T-helper 22 cell (primary cell): Measurements from ENCODE around the gene RPL36A.

ENCODE experiments used
- DNase-seq: peaks from one replicate; pipeline ENCODE4 v3.0.0-alpha.2; 2020; ENCODE audit warnings: low read depth

RPL36A gene

DNA sequence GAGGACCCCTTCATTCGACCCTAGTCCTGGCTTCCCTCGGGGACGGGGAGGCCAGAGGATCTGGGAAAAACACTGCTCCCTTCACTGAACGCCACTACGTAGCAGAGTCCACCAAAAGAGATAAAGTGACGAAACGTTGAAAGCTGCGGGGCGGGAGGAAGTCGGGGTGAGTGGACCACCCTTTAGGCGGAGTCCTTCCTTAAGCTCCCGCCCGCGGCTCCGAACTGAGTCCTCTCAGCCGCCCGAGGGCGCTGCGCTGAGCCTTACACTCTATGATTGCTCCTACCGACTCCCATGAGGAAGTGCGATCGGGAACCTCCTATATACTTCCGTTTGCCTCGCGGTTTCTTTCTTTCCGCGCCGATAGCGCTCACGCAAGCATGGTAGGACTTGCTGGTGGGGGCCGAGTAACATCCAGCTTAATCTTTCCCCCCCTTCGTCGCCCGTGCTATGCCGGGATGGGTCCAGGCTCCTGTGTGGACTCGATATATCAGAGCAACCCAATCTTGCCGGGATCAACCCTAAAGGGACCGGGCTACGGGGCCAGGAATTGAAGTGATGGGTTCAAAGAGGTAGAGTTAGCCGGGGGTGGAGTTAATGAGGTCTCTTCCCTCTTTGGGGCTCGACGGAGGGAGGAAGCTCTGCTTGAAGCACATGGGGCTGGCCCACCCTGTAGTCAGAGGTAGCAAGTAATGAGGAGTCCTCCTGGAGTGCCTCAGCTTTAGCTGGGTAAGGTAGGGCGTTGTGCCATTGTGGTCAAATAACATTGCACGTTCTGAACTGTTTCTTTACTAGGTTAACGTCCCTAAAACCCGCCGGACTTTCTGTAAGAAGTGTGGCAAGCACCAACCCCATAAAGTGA, at the start of gene RPL36A:
Gene RPL36A (plus strand): TSS at position 348 of the 862 bp plus-strand sequence. CDS start 33 bp downstream, at position 381.
- DNase-seq, result peak; percentile 66

DNA sequence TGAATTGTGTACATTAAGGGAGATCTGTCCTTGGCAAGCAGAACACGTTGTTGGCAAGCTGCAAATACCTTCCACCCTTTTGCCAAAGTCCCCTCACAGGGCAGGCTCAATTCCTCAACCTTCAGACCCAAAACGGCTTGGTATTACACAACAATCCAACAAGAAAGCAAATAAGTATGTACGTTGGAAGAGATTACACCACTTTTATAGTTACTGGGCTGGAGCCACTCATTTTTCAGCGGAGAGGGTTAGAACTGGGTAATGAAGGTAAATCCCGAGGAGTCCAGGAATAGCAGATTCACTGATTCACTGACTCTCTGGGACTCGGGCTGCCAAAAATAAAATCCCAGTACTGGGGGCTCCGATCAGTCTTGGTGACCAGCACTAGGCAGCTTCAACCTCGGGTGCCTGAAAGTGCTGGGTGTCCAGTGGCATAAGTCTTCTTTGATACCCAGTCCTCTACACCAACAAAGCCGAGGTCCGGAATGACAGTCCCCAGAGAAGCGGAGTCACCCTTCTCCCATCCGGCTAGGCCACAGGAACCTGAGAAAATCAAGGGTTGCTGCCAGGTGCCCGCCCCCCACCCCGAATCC, 42.9 kb upstream of the RPL36A start:
- no peak for DNase-seq

DNA sequence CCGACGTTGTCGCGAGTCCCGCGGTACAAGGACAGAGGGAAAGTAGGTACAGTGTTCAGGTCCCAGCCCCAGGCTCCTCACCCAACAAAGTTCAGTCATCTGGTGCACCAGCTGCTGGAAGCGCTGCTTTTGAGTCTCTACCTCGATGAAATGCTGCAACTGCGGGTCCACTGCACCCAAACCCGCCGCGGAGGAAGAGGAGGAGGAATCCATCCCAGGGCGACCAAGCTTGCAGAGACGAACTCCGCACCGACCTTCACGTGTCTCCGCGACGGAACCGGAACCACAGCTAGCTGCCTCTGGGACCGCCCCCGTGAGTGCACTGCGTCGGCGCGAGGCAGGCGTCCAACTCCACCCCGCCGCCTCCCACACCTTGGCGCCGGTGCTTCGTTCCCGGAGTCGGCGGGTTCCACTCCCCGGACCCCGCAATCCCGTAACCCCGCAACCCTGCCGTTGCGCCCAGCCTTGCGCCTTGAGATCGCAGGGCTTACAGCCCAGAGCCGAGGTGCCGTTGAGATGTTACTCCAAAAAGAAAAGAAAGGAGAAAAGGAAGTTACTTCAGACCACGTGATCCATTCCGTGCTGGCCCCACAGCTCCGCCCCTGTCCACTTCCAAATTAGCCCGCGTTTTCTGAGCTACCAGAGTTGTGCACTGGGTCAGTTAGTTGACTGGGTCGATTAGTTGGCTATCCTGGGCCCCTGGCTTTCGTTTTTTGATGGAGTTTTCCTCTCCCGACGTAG, 42.2 kb upstream of the RPL36A start, which contains the start of gene TIMM8A:
Gene TIMM8A (minus strand): TSS at position 291 of the 741 bp plus-strand sequence. CDS start 78 bp downstream, at position 213.
- peak; percentile 60 for DNase-seq

DNA sequence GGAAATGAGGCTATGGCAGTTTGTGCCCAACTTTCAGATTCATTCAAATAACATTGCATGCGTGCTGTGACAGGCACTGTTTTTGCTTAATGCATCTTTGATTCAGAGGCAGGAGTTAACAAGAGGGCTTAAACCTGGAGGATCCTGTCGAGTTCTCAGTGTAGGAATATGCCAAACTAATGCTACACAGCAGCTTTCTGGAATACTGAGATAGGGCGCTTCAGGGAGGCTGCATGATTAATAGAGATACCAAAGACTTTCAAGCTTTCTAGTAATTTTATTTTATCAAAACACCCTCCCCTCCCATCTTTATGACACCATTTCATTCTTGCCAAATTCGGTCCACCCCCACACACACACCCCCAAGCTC, 41.6 kb upstream of the RPL36A start:
- DNase-seq, result no peak

DNA sequence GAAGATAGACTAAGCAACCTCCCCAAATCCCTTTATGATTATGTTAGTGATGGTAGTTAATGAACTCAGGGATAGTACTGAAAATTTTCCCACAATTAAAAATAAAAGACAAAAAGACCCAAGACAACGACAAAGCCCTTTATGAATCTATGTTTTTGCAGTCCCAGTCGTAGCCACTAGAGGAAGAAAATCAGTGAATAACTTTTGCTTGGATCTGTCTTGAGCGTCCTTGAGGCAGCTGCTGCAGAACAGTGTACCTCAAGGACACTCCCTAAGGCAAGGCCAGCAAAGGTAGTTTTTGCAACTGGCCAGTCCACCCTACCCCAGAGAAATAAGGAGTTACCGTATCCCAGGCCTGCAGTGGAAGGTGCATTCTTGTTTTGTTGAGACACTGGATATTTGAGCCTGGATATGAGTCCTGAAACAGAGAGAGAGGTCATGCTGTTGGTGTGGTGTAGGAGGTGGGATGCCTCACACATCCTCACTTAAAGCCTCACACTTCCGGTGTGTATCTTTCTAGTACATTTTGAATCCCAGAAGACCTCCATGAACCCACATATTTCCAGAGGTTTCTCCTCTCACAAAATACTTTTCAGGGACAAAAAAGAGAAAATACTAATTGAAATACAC, 33.5 kb upstream of the RPL36A start:
- no peak for DNase-seq

DNA sequence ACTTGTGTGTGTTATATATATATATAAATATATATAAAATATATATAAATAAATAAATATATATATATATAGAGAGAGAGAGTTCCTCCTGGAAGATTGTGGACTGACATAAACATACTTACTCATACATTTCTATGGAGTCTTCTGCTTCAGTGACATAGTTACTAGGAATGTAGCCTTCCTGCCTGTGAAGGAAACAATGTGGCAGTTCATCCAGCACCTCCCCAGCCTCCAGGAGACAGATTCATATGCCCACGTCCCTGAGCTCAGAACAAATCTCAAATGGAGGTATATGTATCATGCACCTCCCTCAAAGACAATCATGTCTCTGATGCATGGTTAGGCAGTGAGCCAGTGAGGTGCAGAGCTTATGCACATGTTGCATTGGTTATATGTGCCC, 30.8 kb upstream of the RPL36A start:
- DNase-seq, result no peak

DNA sequence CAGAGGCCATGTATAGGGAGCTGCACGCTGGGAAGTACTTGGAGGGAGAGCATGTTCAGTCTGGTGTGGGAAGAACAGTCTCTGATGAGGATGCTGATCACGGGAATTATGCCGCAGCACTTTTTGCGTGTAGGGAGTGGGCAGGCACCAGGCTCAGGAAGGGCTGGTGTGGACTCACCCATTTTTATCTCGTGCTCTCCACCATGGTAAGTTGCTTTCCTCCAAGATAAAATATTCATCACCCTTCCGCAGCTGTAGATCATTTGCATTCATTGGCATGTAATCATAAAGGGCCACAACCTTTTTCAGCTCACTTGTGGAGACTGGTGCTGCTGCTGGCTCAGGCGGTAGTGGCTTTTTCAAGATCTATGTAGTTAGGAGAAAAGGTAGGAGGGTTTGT, 30.4 kb upstream of the RPL36A start:
- no peak for DNase-seq

DNA sequence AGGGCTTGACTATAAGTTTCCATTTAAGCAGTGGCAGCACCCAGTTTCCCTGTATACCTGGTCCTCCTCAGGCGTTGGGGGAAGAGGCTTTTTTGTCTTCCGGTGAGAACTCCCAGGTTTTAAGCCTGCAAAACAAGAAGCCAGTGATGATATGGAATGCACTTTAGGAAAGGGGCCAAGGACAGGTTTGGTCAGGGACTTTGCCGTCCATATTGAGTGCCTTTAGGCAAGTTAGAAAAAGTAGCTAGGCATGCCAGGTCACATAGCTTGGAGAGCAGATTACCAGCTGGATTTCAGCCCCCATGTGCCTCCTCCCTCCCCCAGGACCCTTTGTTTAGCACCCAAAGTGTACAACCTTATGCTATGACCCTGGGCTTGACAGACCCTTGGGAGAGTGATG, 28.7 kb upstream of the RPL36A start:
- DNase-seq, result no peak

DNA sequence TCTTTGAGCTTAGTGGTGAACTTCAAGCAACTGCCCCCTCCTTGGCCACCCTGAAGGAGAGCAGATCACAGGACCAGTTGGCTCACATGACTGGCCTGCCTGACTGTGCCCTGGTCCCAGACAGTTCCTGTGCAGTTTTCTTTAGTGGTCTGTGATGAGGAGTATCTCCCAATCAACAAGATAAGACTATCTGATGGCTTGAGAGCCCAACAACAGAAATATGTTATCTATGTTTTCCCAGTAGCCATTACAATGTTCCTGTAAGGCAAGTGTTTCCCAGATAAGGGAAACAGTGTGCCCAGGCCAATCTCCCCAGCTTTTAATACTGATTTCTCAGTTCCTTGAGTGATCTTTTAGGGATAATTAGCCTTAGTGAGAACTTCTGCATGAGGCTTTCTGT, 28.1 kb upstream of the RPL36A start:
- no peak for DNase-seq

DNA sequence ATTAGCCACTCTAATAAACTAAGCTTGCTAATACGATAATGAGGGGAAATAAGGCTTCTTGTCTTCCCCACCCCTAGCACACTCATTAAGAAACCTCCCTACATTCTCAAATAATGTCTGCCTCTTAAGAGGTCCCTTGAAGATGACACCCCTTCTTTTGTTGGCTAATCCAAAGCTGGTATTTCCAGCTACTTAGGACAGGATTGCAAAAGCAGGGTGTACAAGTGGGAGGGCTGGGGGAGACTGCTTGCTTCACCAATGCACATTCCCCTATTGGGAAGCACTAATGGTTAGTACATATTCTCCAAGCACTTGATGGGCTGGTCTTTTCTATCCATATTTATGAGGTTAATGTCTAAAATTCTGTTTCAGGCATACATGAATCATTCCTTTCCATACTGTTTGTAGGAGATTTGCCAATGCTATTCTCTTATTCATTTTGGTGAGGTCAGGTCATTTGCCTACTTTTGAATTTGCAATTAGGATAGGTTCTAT, 25.5 kb upstream of the RPL36A start:
- DNase-seq, result no peak

DNA sequence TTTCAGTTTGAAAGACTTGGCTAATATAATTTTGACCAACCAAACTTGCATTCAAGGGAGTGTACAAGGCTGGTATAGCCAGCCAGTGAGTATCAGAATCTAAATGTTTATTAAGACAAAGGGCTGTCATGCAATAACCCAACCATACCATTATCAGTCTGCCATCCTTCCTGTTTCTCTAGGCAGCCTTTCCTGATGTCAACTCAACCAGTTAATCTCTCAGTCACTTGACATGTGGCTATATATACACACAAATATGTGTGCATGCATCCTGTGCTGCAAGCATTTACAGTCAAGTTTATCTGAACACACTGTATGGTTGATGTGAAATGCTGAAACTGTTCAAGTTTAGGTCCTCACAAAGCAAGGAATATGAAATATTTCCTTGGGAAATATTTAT, 22.0 kb upstream of the RPL36A start:
- DNase-seq, result no peak

DNA sequence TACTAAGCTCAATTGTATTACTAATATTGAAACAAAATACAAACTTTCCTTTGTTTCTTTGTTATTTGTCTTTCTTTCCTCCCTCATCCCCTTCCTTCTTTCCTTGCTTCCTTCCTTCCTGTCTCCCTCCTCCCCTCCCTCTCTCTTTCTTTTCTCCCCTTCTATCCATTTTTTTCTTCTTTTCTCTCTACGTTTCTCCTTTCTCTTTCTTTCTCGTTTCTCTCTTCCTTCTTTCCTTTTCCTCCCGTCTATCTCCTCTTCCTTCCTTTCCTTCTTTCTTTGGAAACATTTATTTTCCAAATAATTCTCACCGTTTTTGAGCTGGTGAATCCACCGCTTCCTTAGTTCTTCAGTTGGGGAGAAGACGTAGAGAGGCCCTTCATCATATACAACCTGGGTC, 21.1 kb upstream of the RPL36A start:
- DNase-seq, result no peak

DNA sequence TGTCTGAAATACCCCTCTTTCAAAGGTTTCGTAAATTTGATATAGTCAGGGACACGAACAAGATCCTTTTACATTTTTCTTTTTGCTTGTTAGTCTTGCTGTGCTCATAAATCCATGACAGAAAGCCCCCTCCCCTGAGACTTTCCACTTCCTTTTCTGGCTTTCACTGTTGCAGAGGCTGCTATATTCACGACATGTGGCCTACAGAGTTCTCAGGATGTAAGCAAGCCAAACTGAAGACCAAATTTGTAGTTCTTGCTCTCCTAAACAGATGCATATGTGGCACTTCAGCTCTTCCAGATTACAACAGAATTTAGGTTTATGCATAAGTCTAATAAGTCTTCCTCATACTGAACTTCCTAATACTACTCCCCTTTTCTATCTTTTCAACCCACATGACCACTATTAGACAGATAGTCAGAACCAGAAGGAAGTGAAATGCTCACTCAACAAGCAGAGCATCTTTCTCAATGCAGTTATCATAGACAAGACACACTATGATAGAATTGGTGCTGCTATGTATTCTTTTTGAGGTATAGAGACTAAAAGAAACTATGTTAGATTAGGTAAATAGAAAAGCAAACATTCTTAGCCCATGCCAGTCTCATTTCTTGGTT, 19.8 kb upstream of the RPL36A start:
- DNase-seq, result no peak

DNA sequence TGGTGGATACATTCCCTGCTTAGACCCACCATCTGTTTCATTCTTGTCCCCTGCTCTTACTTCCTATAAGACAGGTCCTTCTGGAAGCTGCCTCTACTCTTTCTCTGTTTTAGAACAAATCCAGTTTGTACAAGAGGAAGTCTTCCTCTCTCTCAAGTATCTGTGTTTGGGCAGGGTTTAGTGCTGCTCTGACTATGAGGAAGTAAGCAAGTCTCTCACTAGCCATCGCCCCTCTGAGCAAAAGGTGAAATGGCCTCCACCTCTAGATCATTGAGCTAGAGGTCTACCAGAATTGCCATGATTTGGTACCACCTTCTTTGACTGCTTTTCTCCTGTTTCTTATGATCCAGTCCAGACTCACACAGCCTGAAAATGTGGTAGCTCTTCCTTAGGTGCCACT, 13.3 kb upstream of the RPL36A start:
- DNase-seq, result no peak

DNA sequence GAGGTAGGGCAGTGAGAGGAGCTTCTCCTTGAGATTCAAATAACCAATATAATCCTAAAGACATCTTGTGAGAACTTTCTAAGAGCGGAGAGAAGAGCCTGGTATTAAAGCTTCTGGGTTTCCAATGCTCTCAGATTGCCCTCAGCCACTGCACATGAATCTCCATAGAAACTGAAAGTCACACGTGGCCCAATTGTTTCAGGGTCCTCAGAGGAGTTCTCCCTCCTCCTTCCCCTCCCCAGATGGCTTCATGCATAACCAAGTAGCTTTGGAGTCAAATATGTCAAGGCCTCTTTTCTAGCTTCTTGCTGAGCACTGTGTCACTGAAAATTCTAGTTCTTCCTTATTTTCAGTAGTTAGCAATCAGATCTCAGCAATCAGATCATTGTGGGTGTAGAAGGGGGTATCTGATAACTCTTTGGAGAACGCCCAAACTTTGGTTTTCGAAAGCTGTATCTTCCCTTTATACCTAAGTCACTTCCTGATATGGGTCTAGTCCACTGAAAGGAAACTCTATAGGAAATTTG, 7.1 kb upstream of the RPL36A start:
- DNase-seq, result no peak

DNA sequence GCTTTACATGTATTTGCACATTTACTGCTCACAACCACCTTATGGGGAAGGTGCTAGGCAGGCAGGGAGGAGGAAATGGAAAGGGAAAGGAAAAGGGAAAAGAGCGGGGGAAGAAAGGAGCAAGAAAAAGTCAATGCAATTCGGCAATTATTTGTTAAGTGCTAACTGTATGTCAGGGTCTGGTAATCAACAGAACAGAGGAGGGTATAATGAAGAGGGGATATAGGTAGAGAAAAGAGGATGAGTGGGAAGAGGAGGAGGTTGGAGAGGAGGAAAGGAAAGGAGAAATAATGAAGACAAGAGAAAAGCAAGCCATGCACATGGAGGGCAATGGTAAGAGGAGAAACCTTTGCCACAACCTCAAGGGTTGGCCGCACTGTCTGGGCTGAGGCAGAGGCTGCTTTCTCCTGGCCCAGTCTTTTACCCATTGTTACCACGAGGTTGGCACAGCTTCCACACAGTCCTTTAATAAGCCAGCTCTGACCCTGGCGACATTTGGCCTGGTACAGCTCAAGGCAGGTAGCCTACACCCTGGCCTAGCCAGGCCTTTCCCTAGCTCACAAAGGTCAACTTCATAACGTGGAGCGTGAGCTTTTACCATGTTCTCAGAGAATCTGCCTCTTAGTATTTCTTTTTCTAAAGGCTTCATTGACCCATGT, 5.7 kb upstream of the RPL36A start:
- DNase-seq, result no peak

DNA sequence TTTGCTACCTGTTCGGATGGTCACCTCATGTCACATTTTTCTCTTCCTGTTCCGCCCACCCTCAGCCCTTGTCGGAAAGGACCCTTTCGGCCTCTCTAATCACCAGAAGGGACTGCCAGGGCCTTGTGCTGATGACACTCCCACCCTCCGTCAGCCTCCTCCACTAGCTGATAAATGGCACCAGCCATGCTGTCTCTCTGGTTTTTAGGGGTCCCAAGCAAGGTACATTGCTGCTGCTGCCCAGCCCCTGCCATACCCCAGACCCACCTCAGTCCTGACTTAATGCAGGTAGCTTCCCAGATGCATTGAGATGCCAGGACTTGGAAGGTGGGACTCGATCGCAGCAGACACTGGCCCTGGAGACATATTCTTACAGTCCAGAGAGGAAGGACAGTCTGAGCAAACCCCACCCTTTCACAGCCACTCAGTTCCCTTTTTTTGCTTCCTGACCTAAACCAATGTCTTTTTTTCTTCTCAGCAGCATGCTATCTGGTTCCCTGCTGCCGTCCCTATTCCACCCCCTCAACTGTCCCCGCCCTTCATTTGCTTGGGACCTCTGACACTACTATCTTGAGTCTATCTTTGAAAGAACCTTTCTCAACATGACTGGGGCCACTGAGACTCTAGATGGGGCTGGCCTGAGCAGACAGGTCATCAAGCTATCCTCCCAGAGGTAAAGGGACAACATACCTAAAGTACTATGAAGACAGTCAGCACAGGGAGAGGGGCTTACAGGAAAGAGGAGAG, 4.8 kb upstream of the RPL36A start, which contains the start of gene BTK:
Gene BTK (minus strand): TSS at position 397 of the 747 bp plus-strand sequence. CDS start 10,907 bp downstream, outside the sequence.
- no peak for DNase-seq

DNA sequence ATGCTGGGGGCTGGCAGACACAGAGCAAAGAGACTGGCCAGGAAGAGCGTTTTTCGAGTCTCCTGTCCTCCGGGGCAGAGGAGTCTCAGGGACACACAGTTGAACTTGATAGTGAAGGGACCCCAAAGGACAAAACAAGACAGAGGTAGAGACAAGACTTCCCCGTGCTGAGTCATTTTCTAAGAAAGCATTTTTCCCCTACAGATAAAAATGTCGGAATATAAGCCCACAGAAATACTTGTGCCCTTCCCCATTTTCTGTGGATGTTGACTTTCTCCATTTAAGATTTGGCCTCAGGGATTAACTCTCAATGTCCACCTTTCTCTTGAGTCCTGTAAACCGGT, 4.3 kb upstream of the RPL36A start:
- DNase-seq, result no peak

DNA sequence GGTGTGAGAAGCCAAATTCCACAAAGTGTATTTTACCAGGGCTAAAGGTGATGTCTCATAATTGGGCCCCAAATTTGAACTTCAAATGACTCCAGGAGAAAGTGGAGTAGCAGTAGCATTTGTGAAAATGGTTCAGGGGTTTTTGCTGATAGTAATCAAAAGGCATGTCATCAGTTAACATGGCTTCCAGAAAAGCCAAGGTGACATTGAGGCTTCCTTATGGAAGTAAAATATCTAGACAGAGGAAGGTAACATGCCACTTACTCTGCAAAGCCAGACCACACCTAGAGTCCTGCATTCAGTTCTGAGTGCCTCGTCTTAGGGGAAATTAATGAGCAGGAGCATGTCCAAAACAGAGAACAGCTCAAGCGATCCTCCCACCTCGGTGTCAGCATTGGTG, 2.2 kb upstream of the RPL36A start:
- no peak for DNase-seq

DNA sequence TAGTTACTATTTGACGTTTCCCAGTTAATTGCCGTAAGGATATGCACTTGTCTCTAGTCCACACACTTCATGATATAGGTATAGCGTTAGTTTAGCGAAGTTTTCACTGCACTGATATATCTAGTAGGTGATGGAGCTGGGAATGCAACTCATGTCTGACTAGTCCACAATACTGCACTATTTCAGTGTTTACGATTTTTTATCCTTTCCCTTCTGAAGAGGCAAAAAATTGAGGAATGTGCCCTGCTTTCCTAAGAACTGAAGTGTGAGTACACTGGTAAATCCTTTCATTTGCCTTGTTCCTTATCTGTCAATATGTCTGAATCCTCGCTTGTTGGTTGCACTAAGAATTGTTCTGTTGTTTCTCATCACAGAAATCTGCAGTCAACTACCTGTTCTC, 1.0 kb downstream of the RPL36A start:
- no peak for DNase-seq
